HepG2 (cell line): Measurements from ENCODE around the gene GRB10.

ENCODE experiments used
- BCL3 ChIP-seq: sonication (generic); formaldehyde crosslinking; IDR thresholded peaks from 2 replicates; pipeline ENCODE4 v1.5.1; 2020; ENCODE audit warnings: mild to moderate bottlenecking, missing genetic modification reagents, moderate library complexity
- ELF1 ChIP-seq: sonication (generic); formaldehyde crosslinking; IDR thresholded peaks from 2 replicates; pipeline ENCODE4 v1.4.0; 2020; ENCODE audit warnings: missing genetic modification reagents
- HNF4G ChIP-seq, 2 experiments: sonication (generic) in 1 of 2; formaldehyde crosslinking in 1 of 2; IDR thresholded peaks; 2 replicates each; pipeline versions ENCODE4 v1.4.0 to v1.6.1; 2011 to 2020; ENCODE audit warnings: borderline replicate concordance in 2 of 2, low read depth in 2 of 2, mild to moderate bottlenecking in 2 of 2, low read length in 1 of 2, missing genetic modification reagents in 1 of 2, moderate library complexity in 1 of 2
- HNRNPUL1 ChIP-seq: fragments of 200-400 bp; formaldehyde crosslinking; IDR thresholded peaks from 2 replicates; pipeline ENCODE4 v1.6.1; 2017; ENCODE audit warnings: low read depth, mild to moderate bottlenecking, low read length, moderate library complexity
- MAZ ChIP-seq, 2 experiments: sonication (generic) in 1 of 2; formaldehyde crosslinking in 1 of 2; IDR thresholded peaks; 2 replicates each; pipeline versions ENCODE4 v1.5.0 to v1.6.1; 2012 to 2020; ENCODE audit warnings: low read depth in 2 of 2, mild to moderate bottlenecking in 2 of 2, borderline replicate concordance in 1 of 2, improper control_type of control experiment in 1 of 2, low read length in 1 of 2, missing genetic modification reagents in 1 of 2, moderate library complexity in 1 of 2
- POLR2A ChIP-seq, 2 experiments: IDR thresholded peaks; 2 replicates each; pipeline ENCODE4 v1.6.1; 2011; ENCODE audit warnings: low read depth in 2 of 2, low read length in 2 of 2, mild to moderate bottlenecking in 1 of 2, moderate library complexity in 1 of 2; ENCODE audit not compliant: insufficient read depth in 1 of 2
- SP2 ChIP-seq: sonication (generic); formaldehyde crosslinking; IDR thresholded peaks from 2 replicates; pipeline ENCODE4 v1.5.1; 2020; ENCODE audit warnings: mild to moderate bottlenecking, missing genetic modification reagents
- ZNF580 ChIP-seq: IDR thresholded peaks from 2 replicates; pipeline ENCODE4 v1.6.1; 2016; ENCODE audit warnings: low read depth, borderline replicate concordance
- TF ChIP-seq, protein P1 (sequence below): sonication (generic); formaldehyde crosslinking; IDR thresholded peaks from 2 replicates; pipeline ENCODE4 v1.5.0; 2020; ENCODE audit warnings: mild to moderate bottlenecking, missing genetic modification reagents, moderate library complexity

- TF ChIP-seq HNRNPUL1 (no peak), MAZ (IDR thresholded peaks at IDR 0.05; ENCODE audit: borderline replicate concordance, low read depth, low read length) (no peak), MAZ (CRISPR knock-in tag; IDR thresholded peaks at IDR 0.05; ENCODE audit: low read depth) (no peak), ZNF580 (no peak), HNF4G (IDR thresholded peaks at IDR 0.05; ENCODE audit: borderline replicate concordance, low read depth, low read length) (no peak), HNF4G (CRISPR knock-in tag; IDR thresholded peaks at IDR 0.05; ENCODE audit: borderline replicate concordance, low read depth) (no peak), BCL3 (no peak), SP2 (no peak), ELF1 (CRISPR knock-in tag) (no peak), POLR2A (IDR thresholded peaks at IDR 0.05; ENCODE audit: insufficient read depth in 1 of 2, low read depth in 2 of 2, low read length in 2 of 2) (no peak)
- TF ChIP-seq, protein P1, sequence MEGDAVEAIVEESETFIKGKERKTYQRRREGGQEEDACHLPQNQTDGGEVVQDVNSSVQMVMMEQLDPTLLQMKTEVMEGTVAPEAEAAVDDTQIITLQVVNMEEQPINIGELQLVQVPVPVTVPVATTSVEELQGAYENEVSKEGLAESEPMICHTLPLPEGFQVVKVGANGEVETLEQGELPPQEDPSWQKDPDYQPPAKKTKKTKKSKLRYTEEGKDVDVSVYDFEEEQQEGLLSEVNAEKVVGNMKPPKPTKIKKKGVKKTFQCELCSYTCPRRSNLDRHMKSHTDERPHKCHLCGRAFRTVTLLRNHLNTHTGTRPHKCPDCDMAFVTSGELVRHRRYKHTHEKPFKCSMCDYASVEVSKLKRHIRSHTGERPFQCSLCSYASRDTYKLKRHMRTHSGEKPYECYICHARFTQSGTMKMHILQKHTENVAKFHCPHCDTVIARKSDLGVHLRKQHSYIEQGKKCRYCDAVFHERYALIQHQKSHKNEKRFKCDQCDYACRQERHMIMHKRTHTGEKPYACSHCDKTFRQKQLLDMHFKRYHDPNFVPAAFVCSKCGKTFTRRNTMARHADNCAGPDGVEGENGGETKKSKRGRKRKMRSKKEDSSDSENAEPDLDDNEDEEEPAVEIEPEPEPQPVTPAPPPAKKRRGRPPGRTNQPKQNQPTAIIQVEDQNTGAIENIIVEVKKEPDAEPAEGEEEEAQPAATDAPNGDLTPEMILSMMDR (CRISPR knock-in tag): peak; percentile 79
Observed at GRCh38 chr7:50679218-50680007, 103.3 kb downstream of the GRB10 start.
